Activated B cell treated with CpG ODN at 0.5 μM for 24 hours (primary cell): ENCODE data around the gene PITX2. TPM values are rescaled to one million over a fixed set of nuclear protein-coding genes. Genes with fewer than 3 reads are reported as not detected.

ENCODE experiments used
- ATAC-seq: fragments of 200-7000 bp; cut with Tn5 transposase; one replicate; pipeline ENCODE4 v1.10.0; 2021; ENCODE audit warnings: low read depth, mild to moderate bottlenecking, moderate library complexity
- CTCF ChIA-PET: fragments of 350-600 bp; sonication (Branson Sonifier 250); formaldehyde crosslinking; loops from one replicate; lab custom pipeline; 2021; ENCODE audit warnings: antibody characterized with exemption; lab: Charles Lee
- POLR2A ChIA-PET: fragments of 350-600 bp; sonication (Branson Sonifier 250); formaldehyde crosslinking; loops from one replicate; lab custom pipeline; 2021; ENCODE audit warnings: antibody characterized with exemption; lab: Charles Lee
- DNase-seq: peaks from one replicate; pipeline ENCODE4 v3.0.0; 2022
- H3K27ac Mint-ChIP-seq: one replicate; pipeline ENCODE4 v1.8.0; 2020; ENCODE audit warnings: mixed read lengths
- H3K27me3 Mint-ChIP-seq: one replicate; pipeline ENCODE4 v1.8.0; 2021; ENCODE audit warnings: mixed read lengths
- H3K36me3 Mint-ChIP-seq: one replicate; pipeline ENCODE4 v1.8.0; 2021; ENCODE audit warnings: low read depth, mixed read lengths
- H3K4me1 Mint-ChIP-seq: one replicate; pipeline ENCODE4 v1.8.0; 2021; ENCODE audit warnings: mixed read lengths
- H3K4me3 Mint-ChIP-seq: one replicate; pipeline ENCODE4 v1.8.0; 2020; ENCODE audit warnings: mild to moderate bottlenecking, mixed read lengths
- H3K9me3 Mint-ChIP-seq: one replicate; pipeline ENCODE4 v1.8.0; 2020; ENCODE audit warnings: mixed read lengths
- CTCF ChIP-seq: fragments of 200-600 bp; IDR thresholded peaks from one replicate; pipeline ENCODE4 v1.8.0; 2022; ENCODE audit warnings: antibody characterized with exemption, mild to moderate bottlenecking
- intact Hi-C: fragments of 100-400 bp; cut with micrococcal nuclease; formaldehyde crosslinking; loops from one replicate; pipeline ENCODE4 v1.15.1; 2024
- total RNA-seq: library from RNA; stranded (reverse); gene quantifications from 2 replicates; pipeline ENCODE4 v1.2.3, GENCODE V29; 2022

PITX2 gene
- total RNA-seq, 1 donor from 2014 or later = not detected

GRCh38 chr4:110666030-110666429 lies 43.2 kb upstream of the PITX2 start:
- H3K27ac Mint-ChIP-seq = no peak overlapping the region
- no peaks in the 10 kb centered on the region for H3K36me3 Mint-ChIP-seq
- intact Hi-C loops = no loop called here
- ATAC-seq (no peak), DNase-seq (no peak)
- H3K27me3 Mint-ChIP-seq = peaks cover 4% of the 10 kb centered on the region
- no peak for TF ChIP-seq CTCF
- CTCF ChIA-PET = no interaction called here
- H3K4me3 Mint-ChIP-seq = no peak overlapping the region
- H3K9me3 Mint-ChIP-seq = no peaks in the 10 kb centered on the region
- POLR2A ChIA-PET = no interaction called here
- H3K4me1 Mint-ChIP-seq = no peaks in the 10 kb centered on the region

GRCh38 chr4:110663738-110664444 lies 41.0 kb upstream of the PITX2 start:
- ATAC-seq (no peak), DNase-seq (no peak)
- H3K4me3 Mint-ChIP-seq = no peak overlapping the region
- intact Hi-C loops = no loop called here
- POLR2A ChIA-PET = no interaction called here
- no peaks in the 10 kb centered on the region for H3K36me3 Mint-ChIP-seq
- CTCF ChIA-PET = no interaction called here
- no peaks in the 10 kb centered on the region for H3K9me3 Mint-ChIP-seq
- TF ChIP-seq CTCF = no peak
- no peak overlapping the region for H3K27ac Mint-ChIP-seq
- H3K4me1 Mint-ChIP-seq = no peaks in the 10 kb centered on the region
- H3K27me3 Mint-ChIP-seq = peaks cover 4% of the 10 kb centered on the region

GRCh38 chr4:110663206-110663605 lies 40.3 kb upstream of the PITX2 start:
- ATAC-seq (no peak), DNase-seq (no peak)
- CTCF ChIA-PET = no interaction called here
- Mint-ChIP-seq H3K9me3 (no peaks in the 10 kb centered on the region), H3K27ac (no peak overlapping the region), H3K4me3 (no peak overlapping the region), H3K27me3 (peaks cover 4% of the 10 kb centered on the region), H3K36me3 (no peaks in the 10 kb centered on the region), H3K4me1 (no peaks in the 10 kb centered on the region)
- POLR2A ChIA-PET = no interaction called here
- intact Hi-C loops = no loop called here
- no peak for TF ChIP-seq CTCF

DNA sequence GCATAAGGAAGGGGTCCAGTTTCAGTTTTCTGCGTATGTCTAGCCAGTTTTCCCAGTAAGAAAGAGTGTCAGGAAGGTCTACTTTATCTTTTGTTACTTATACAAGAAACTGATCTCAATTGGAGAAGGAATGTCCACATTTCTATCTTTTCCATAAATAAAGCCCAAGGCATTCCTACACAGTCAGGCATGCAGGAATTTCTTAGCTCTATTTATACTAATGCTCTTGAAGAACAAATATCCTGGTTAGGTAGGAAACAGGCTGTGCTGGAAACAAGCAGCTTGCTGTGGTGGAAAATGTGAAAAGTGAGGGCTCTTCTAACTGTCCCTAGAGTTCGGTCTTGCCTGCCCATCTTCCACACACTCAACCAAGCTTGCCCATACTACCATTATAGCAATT lies 37.9 kb upstream of the PITX2 start:
- CTCF ChIA-PET = no interaction called here

GRCh38 chr4:110654254-110654635 lies 31.4 kb upstream of the PITX2 start:
- Mint-ChIP-seq H3K36me3 (no peaks in the 10 kb centered on the region), H3K4me1 (no peaks in the 10 kb centered on the region)

More for the DNA sequence above, 37.9 kb upstream of the PITX2 start:
- Mint-ChIP-seq H3K9me3 (no peaks in the 10 kb centered on the region), H3K4me3 (no peak overlapping the region), H3K36me3 (no peaks in the 10 kb centered on the region), H3K27me3 (peaks cover 4% of the 10 kb centered on the region), H3K4me1 (no peaks in the 10 kb centered on the region), H3K27ac (no peak overlapping the region)
- ATAC-seq (no peak), DNase-seq (no peak)
- POLR2A ChIA-PET = no interaction called here
- intact Hi-C loops = no loop called here
- TF ChIP-seq CTCF = no peak

More at GRCh38 chr4:110654254-110654635, 31.4 kb upstream of the PITX2 start:
- Mint-ChIP-seq H3K4me3 (no peak overlapping the region), H3K27ac (no peak overlapping the region), H3K27me3 (peaks cover 3% of the 10 kb centered on the region), H3K9me3 (no peaks in the 10 kb centered on the region)
- POLR2A ChIA-PET = no interaction called here
- no peak for TF ChIP-seq CTCF
- DNase-seq (no peak), ATAC-seq (no peak)
- intact Hi-C loops = no loop called here
- CTCF ChIA-PET = no interaction called here
